Calu3 (cell line): Measurements from ENCODE around the gene KIF6. TPM values are rescaled to one million over a fixed set of nuclear protein-coding genes. Genes with fewer than 3 reads are reported as not detected.

Experiments used
- BruUV-seq: library from RNA; stranded (reverse); fragments of 400-500 nt; replicated peaks from 2 replicates; lab custom pipeline; 2021; lab: Mats Ljungman, UMichigan
- CTCF ChIA-PET: fragments of 300-600 bp; sonication (Branson Sonifier 250); formaldehyde crosslinking; loops from one replicate; lab custom pipeline; 2022; ENCODE audit warnings: antibody characterized with exemption; lab: Charles Lee
- DNase-seq: peaks from one replicate; pipeline ENCODE4 v3.0.0; 2022
- H3K27ac Mint-ChIP-seq: one replicate; pipeline ENCODE4 v1.8.0; 2022; ENCODE audit warnings: mixed read lengths; ENCODE audit not compliant: unreplicated experiment
- H3K27me3 Mint-ChIP-seq: one replicate; pipeline ENCODE4 v1.8.0; 2022; ENCODE audit warnings: mixed read lengths; ENCODE audit not compliant: unreplicated experiment
- H3K36me3 Mint-ChIP-seq: one replicate; pipeline ENCODE4 v1.8.0; 2022; ENCODE audit warnings: mild to moderate bottlenecking, moderate library complexity, mixed read lengths; ENCODE audit not compliant: insufficient read depth, unreplicated experiment
- H3K4me1 Mint-ChIP-seq: one replicate; pipeline ENCODE4 v1.8.0; 2022; ENCODE audit warnings: mild to moderate bottlenecking, low read depth, mixed read lengths; ENCODE audit not compliant: unreplicated experiment
- H3K4me3 Mint-ChIP-seq: one replicate; pipeline ENCODE4 v1.8.0; 2022; ENCODE audit warnings: mild to moderate bottlenecking, low read depth, moderate library complexity, mixed read lengths; ENCODE audit not compliant: unreplicated experiment
- H3K9me3 Mint-ChIP-seq: one replicate; pipeline ENCODE4 v1.8.0; 2022; ENCODE audit warnings: low read depth, mixed read lengths; ENCODE audit not compliant: unreplicated experiment
- CTCF ChIP-seq: fragments of 200-600 bp; IDR thresholded peaks from one replicate; pipeline ENCODE4 v1.8.0; 2022; ENCODE audit warnings: antibody characterized with exemption; ENCODE audit not compliant: unreplicated experiment
- intact Hi-C: fragments of 100-400 bp; cut with micrococcal nuclease; formaldehyde crosslinking; loops from one replicate; pipeline ENCODE4 v1.10.0; 2022; ENCODE audit not compliant: unreplicated experiment
- total RNA-seq: library from RNA; stranded (reverse); gene quantifications from 2 replicates; pipeline ENCODE4 v1.2.3, GENCODE V29; 2022

Gene KIF6
- total RNA-seq, 1 experiment from 2014 or later, result 0.45 TPM

- intact Hi-C loops, result no loop called here
- CTCF ChIA-PET, result interaction anchor here (0.6 kb wide), 1 partner anchor 1038 kb away, joined by 4 read pairs; no protein-coding TSS in a partner anchor
- H3K4me3 Mint-ChIP-seq, result no peak overlapping the region
- no peaks in the 10 kb centered on the region for H3K4me1 Mint-ChIP-seq
- H3K9me3 Mint-ChIP-seq, result peaks cover 6% of the 10 kb centered on the region
- no peak overlapping the region for H3K27ac Mint-ChIP-seq
- H3K36me3 Mint-ChIP-seq, result no peaks in the 10 kb centered on the region
- peaks cover 20% of the 10 kb centered on the region for H3K27me3 Mint-ChIP-seq
- no peak for TF ChIP-seq CTCF
- no TSS peak for BruUV-seq
- DNase-seq, result no peak
Measured at GRCh38 chr6:39524007-39524406, 201.2 kb downstream of the KIF6 start.

DNA sequence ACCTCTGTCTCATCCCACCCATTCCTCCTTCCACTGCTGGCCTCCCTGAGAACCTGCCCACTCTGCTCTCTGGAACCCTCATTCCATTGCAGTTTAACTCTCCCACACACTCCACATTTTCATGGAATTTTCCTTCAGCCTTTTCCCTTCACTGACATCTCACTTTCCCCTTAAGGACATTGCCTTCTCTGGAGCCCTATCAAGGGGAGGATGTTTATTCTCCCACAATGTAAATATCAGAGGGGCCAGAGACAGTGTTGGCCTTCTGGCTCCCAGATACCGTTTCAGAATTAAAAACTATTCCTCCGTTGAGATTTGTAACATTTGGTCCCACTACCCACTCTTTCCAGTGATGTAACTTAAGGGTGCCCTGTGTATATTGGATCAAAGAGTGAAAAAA, 203.2 kb downstream of the KIF6 start:
- Mint-ChIP-seq H3K36me3 (no peaks in the 10 kb centered on the region), H3K9me3 (peaks cover 3% of the 10 kb centered on the region), H3K4me3 (no peak overlapping the region), H3K27me3 (peaks cover 35% of the 10 kb centered on the region), H3K4me1 (no peaks in the 10 kb centered on the region), H3K27ac (no peak overlapping the region)
- no TSS peak for BruUV-seq
- no peak for DNase-seq
- TF ChIP-seq CTCF, result no peak
- CTCF ChIA-PET, result no interaction called here
- intact Hi-C loops, result no loop called here

DNA sequence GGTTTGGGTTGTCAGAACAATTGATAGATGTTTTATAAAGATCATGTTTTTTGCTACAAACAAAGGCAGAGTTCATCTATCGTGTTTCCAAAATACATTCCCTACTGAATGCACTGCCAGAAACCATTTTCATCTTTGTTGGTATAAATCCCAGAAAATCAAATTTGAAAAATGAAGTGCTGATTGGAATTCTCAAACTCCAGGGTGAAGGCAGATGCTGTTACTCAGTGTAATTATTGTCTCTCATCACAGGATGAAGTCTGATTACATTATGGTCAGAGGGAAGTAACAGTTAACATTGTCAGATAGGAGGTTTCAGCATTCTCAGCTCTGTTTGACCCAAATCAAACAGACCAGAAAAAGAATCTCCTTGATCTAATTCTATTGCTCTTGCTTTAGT, 204.3 kb downstream of the KIF6 start:
- H3K4me1 Mint-ChIP-seq, result no peaks in the 10 kb centered on the region
- CTCF ChIA-PET, result no interaction called here

DNA sequence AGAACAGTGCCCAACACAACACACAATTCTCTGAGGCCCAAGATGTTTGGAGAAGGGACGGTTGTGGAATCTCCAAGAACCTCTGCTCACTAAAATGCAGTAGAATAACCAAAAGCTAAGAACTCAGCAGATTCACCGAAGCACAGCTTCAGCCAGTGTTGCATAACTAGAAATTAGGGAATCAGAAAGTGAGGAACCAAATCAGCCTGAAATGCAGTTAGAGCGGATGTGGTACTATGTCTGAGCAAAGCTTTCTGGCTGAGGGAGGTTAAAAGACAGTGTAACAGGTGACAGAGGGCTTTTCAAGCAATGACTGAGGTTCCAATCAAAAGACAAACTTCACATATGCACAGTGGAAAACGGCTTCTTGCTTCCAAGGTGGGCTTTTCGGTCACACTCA, 204.8 kb downstream of the KIF6 start:
- no peak for DNase-seq
- H3K27me3 Mint-ChIP-seq, result peaks cover 30% of the 10 kb centered on the region
- H3K36me3 Mint-ChIP-seq, result no peaks in the 10 kb centered on the region
- no peak overlapping the region for H3K27ac Mint-ChIP-seq
- CTCF ChIA-PET, result no interaction called here
- H3K9me3 Mint-ChIP-seq, result no peaks in the 10 kb centered on the region
- no peaks in the 10 kb centered on the region for H3K4me1 Mint-ChIP-seq
- no TSS peak for BruUV-seq
- H3K4me3 Mint-ChIP-seq, result no peak overlapping the region
- intact Hi-C loops, result no loop called here
- TF ChIP-seq CTCF, result no peak

More for the DNA sequence above, 204.3 kb downstream of the KIF6 start:
- intact Hi-C loops, result no loop called here
- DNase-seq, result no peak
- no peak overlapping the region for H3K4me3 Mint-ChIP-seq
- TF ChIP-seq CTCF, result no peak
- peaks cover under 1% of the 10 kb centered on the region for H3K9me3 Mint-ChIP-seq
- no peak overlapping the region for H3K27ac Mint-ChIP-seq
- H3K36me3 Mint-ChIP-seq, result no peaks in the 10 kb centered on the region
- peaks cover 30% of the 10 kb centered on the region for H3K27me3 Mint-ChIP-seq
- BruUV-seq, result no TSS peak
